ENCODE measurements around the gene VSTM2L. TPM values are rescaled to one million over a fixed set of nuclear protein-coding genes. Genes with fewer than 3 reads are reported as not detected.
A peak's percentile ranks its signal among the peaks of the same experiment; 100 is the strongest.

VSTM2L gene
- 18.7 TPM for polyA plus RNA-seq (2012; ENCODE audit: insufficient read length, low read depth)

- no peak for TF ChIP-seq SIN3A (IDR thresholded peaks at IDR 0.05; ENCODE audit: borderline replicate concordance, insufficient read depth, low read length)
- no peak for TF ChIP-seq TAF1 (IDR thresholded peaks at IDR 0.05; ENCODE audit: borderline replicate concordance, insufficient read depth, low read length)
- peak; percentile 23 for TF ChIP-seq FOXP2 (optimal IDR thresholded peaks at IDR 0.05; ENCODE audit: borderline replicate concordance, extremely low read depth, extremely low read length, insufficient read depth)
- TF ChIP-seq POLR2AphosphoS5 (IDR thresholded peaks at IDR 0.05; ENCODE audit: low read depth, low read length) = no peak
- no peak for TF ChIP-seq REST (IDR thresholded peaks at IDR 0.05; ENCODE audit: insufficient read depth in 1 of 2, low read depth in 2 of 2, low read length in 2 of 2)
Measured at GRCh38 chr20:37902504-37903313, at the start of gene VSTM2L. Gene VSTM2L, plus strand, starts transcription at chr20:37903127. Its CDS starts 224 bp downstream, at chr20:37903351.

GRCh38 chr20:37853823-37854375, 49.0 kb upstream of the VSTM2L start:
- TF ChIP-seq FOXP2 (optimal IDR thresholded peaks at IDR 0.05; ENCODE audit: borderline replicate concordance, extremely low read depth, extremely low read length, insufficient read depth) = no peak
- TF ChIP-seq SIN3A (IDR thresholded peaks at IDR 0.05; ENCODE audit: borderline replicate concordance, insufficient read depth, low read length) = no peak
- TF ChIP-seq REST (IDR thresholded peaks at IDR 0.05; ENCODE audit: insufficient read depth in 1 of 2, low read depth in 2 of 2, low read length in 2 of 2) = no peak
- TF ChIP-seq POLR2AphosphoS5 (IDR thresholded peaks at IDR 0.05; ENCODE audit: low read depth, low read length) = no peak
- TF ChIP-seq TAF1 (IDR thresholded peaks at IDR 0.05; ENCODE audit: borderline replicate concordance, insufficient read depth, low read length) = no peak

- TF ChIP-seq POLR2AphosphoS5 (IDR thresholded peaks at IDR 0.05; ENCODE audit: low read depth, low read length) = no peak
- no peak for TF ChIP-seq SIN3A (IDR thresholded peaks at IDR 0.05; ENCODE audit: borderline replicate concordance, insufficient read depth, low read length)
- TF ChIP-seq REST (IDR thresholded peaks at IDR 0.05; ENCODE audit: insufficient read depth in 1 of 2, low read depth in 2 of 2, low read length in 2 of 2) = no peak
- TF ChIP-seq TAF1 (IDR thresholded peaks at IDR 0.05; ENCODE audit: borderline replicate concordance, insufficient read depth, low read length) = no peak
- no peak for TF ChIP-seq FOXP2 (optimal IDR thresholded peaks at IDR 0.05; ENCODE audit: borderline replicate concordance, extremely low read depth, extremely low read length, insufficient read depth)
Measured at GRCh38 chr20:37856932-37857660, 45.8 kb upstream of the VSTM2L start.

GRCh38 chr20:37859406-37860171, 43.3 kb upstream of the VSTM2L start:
- TF ChIP-seq REST (IDR thresholded peaks at IDR 0.05; ENCODE audit: insufficient read depth in 1 of 2, low read depth in 2 of 2, low read length in 2 of 2) (no peak), FOXP2 (optimal IDR thresholded peaks at IDR 0.05; ENCODE audit: borderline replicate concordance, extremely low read depth, extremely low read length, insufficient read depth) (no peak), SIN3A (IDR thresholded peaks at IDR 0.05; ENCODE audit: borderline replicate concordance, insufficient read depth, low read length) (no peak), TAF1 (IDR thresholded peaks at IDR 0.05; ENCODE audit: borderline replicate concordance, insufficient read depth, low read length) (no peak), POLR2AphosphoS5 (IDR thresholded peaks at IDR 0.05; ENCODE audit: low read depth, low read length) (no peak)
